Stimulated activated CD8-positive, alpha-beta memory T cell treated with anti-CD3 and anti-CD28 coated beads, Interleukin-15, amount 100 ng/mL, for 1 hour (primary cell): ENCODE results near the gene LDLRAD3.

Experiments
- DNase-seq: peaks from one replicate; pipeline ENCODE4 v3.0.0-alpha.2; 2020; ENCODE audit warnings: low read depth

LDLRAD3 gene

GRCh38 chr11:36273110-36273509 lies 329.2 kb downstream of the LDLRAD3 start:
- DNase-seq = no peak

GRCh38 chr11:36274414-36274813 lies 330.6 kb downstream of the LDLRAD3 start:
- DNase-seq = no peak

- no peak for DNase-seq
Observed at GRCh38 chr11:36278531-36279282, 334.8 kb downstream of the LDLRAD3 start.

- no peak for DNase-seq
Observed at GRCh38 chr11:36280531-36280930, 336.7 kb downstream of the LDLRAD3 start.
